H1 (cell line): Measurements from ENCODE around the gene CYB5R3. TPM values are rescaled to one million over a fixed set of nuclear protein-coding genes. Genes with fewer than 3 reads are reported as not detected.

ENCODE experiments used
- CTCF ChIA-PET: fragments of 300-600 bp; sonication (Branson Sonifier 250); formaldehyde crosslinking; loops from one replicate; lab custom pipeline; 2021; ENCODE audit not compliant: partially characterized antibody; lab: Charles Lee
- POLR2A ChIA-PET: fragments of 300-600 bp; sonication (Branson Sonifier 250); formaldehyde crosslinking; loops from one replicate; lab custom pipeline; 2021; ENCODE audit warnings: inconsistent platforms; ENCODE audit not compliant: partially characterized antibody; lab: Charles Lee
- DNase-seq, 2 experiments: peaks; one replicate each; pipeline versions ENCODE4 v3.0.0 to v3.0.0-alpha.2; 2010 to 2022; ENCODE audit warnings: low spot score in 2 of 2, low read depth in 1 of 2, mixed read lengths in 1 of 2
- FAIRE-seq: peaks from 2 replicates; lab custom pipeline; 2011; peaks lifted over from hg19 to GRCh38; lab: Jason Lieb, UNC
- H2AFZ ChIP-seq: 2 replicates; pipeline ENCODE4 v1.8.1; 2012; ENCODE audit warnings: low read length, inconsistent platforms
- H2AK5ac ChIP-seq: 2 replicates; pipeline ENCODE4 v1.6.1; 2013; ENCODE audit warnings: low read depth, low read length
- H2BK120ac ChIP-seq: replicated peaks from 2 replicates; pipeline ENCODE3; 2013; ENCODE audit warnings: low read depth, low read length, inconsistent platforms
- H2BK12ac ChIP-seq: 2 replicates; pipeline ENCODE4 v1.6.1; 2013; ENCODE audit warnings: low read depth, low read length
- H2BK15ac ChIP-seq: 2 replicates; pipeline ENCODE4 v1.6.1; 2013; ENCODE audit warnings: low read length
- H2BK20ac ChIP-seq: 2 replicates; pipeline ENCODE4 v1.6.1; 2013; ENCODE audit warnings: low read length
- H2BK5ac ChIP-seq: 2 replicates; pipeline ENCODE4 v1.6.1; 2013; ENCODE audit warnings: low read depth, low read length
- H3K14ac ChIP-seq: 2 replicates; pipeline ENCODE4 v1.6.1; 2013; ENCODE audit warnings: inconsistent platforms; ENCODE audit not compliant: insufficient read length
- H3K18ac ChIP-seq: 2 replicates; pipeline ENCODE4 v1.6.1; 2013; ENCODE audit warnings: low read length; ENCODE audit errors: extremely low read depth
- H3K23ac ChIP-seq: 2 replicates; pipeline ENCODE4 v1.6.1; 2013; ENCODE audit warnings: inconsistent platforms; ENCODE audit not compliant: insufficient read length
- H3K23me2 ChIP-seq: 2 replicates; pipeline ENCODE4 v1.6.1; 2013; ENCODE audit warnings: low read depth, low read length
- H3K27ac ChIP-seq: 2 replicates; pipeline ENCODE4 v1.6.1; 2011; ENCODE audit warnings: low read depth, low read length, inconsistent platforms
- H3K27me3 ChIP-seq, 4 experiments: replicated peaks in 1 of 4; 1 replicate in 1 of 4; 2 replicates in 3 of 4; pipeline versions ENCODE4 v1.6.1 to v1.8.1; 2011 to 2013; ENCODE audit warnings: low read length in 3 of 4, mild to moderate bottlenecking in 3 of 4, inconsistent platforms in 2 of 4, mixed read lengths in 2 of 4, moderate library complexity in 1 of 4; ENCODE audit not compliant: control insufficient read depth in 3 of 4, insufficient read depth in 3 of 4; ENCODE audit errors: extremely low read depth in 1 of 4
- H3K36me3 ChIP-seq, 4 experiments: 2 replicates each; pipeline versions ENCODE4 v1.6.1 to v1.8.1; 2011 to 2013; ENCODE audit warnings: mild to moderate bottlenecking in 4 of 4, low read length in 3 of 4, moderate library complexity in 2 of 4, control low read depth in 1 of 4, inconsistent platforms in 1 of 4; ENCODE audit not compliant: insufficient read depth in 4 of 4, control insufficient read depth in 2 of 4
- H3K4ac ChIP-seq: replicated peaks from 2 replicates; pipeline ENCODE3; 2013; ENCODE audit warnings: low read length, low read depth, mixed read lengths, inconsistent platforms; ENCODE audit not compliant: insufficient read length
- H3K4me1 ChIP-seq, 4 experiments: replicated peaks in 1 of 4; 1 replicate in 1 of 4; 2 replicates in 3 of 4; pipeline versions ENCODE4 v1.6.1 to v1.8.1; 2011 to 2013; ENCODE audit warnings: low read length in 3 of 4, inconsistent platforms in 2 of 4, mixed read lengths in 1 of 4; ENCODE audit not compliant: insufficient read depth in 4 of 4, control insufficient read depth in 3 of 4
- H3K4me2 ChIP-seq, 2 experiments: 2 replicates each; pipeline versions ENCODE4 v1.6.1 to v1.8.1; 2011 to 2013; ENCODE audit warnings: low read depth in 2 of 2, low read length in 2 of 2, control low read depth in 1 of 2, inconsistent platforms in 1 of 2, mild to moderate bottlenecking in 1 of 2; ENCODE audit not compliant: insufficient read depth in 1 of 2
- H3K4me3 ChIP-seq, 4 experiments: fragments of 200-600, 300-600 bp in 1 of 4; sonication (generic), shearing (Covaris generic), sonication (Bioruptor Twin) in 1 of 4; 2 replicates each; pipeline versions ENCODE4 v1.5.1 to v1.8.1; 2011 to 2016; ENCODE audit warnings: low read length in 4 of 4, low read depth in 3 of 4, control low read depth in 2 of 4, inconsistent platforms in 2 of 4, mild to moderate bottlenecking in 2 of 4, mixed read lengths in 1 of 4, moderate library complexity in 1 of 4; ENCODE audit not compliant: insufficient read depth in 2 of 4; ENCODE audit errors: extremely low read depth in 1 of 4
- H3K56ac ChIP-seq: replicated peaks from 2 replicates; pipeline ENCODE3; 2013; ENCODE audit warnings: low read depth, mild to moderate bottlenecking, mixed read lengths, low read length, inconsistent platforms; ENCODE audit not compliant: insufficient read length
- H3K79me1 ChIP-seq: 2 replicates; pipeline ENCODE4 v1.6.1; 2013; ENCODE audit warnings: low read depth, low read length, control low read depth
- H3K79me2 ChIP-seq, 2 experiments: 2 replicates each; pipeline versions ENCODE4 v1.6.1 to v1.8.1; 2012 to 2013; ENCODE audit warnings: low read length in 2 of 2, mild to moderate bottlenecking in 2 of 2, inconsistent platforms in 1 of 2; ENCODE audit not compliant: insufficient read depth in 2 of 2, control insufficient read depth in 1 of 2
- H3K9ac ChIP-seq, 4 experiments: replicated peaks in 1 of 4; 1 replicate in 1 of 4; 2 replicates in 3 of 4; pipeline versions ENCODE4 v1.6.1 to v1.8.1; 2011 to 2013; ENCODE audit warnings: low read depth in 3 of 4, low read length in 3 of 4, control low read depth in 2 of 4, mild to moderate bottlenecking in 2 of 4, moderate library complexity in 2 of 4, inconsistent platforms in 1 of 4; ENCODE audit errors: extremely low read depth in 1 of 4
- H3K9me3 ChIP-seq, 2 experiments: 2 replicates each; pipeline versions ENCODE4 v1.6.1 to v1.8.1; 2012 to 2013; ENCODE audit warnings: mild to moderate bottlenecking in 2 of 2, moderate library complexity in 2 of 2, control low read depth in 1 of 2, inconsistent platforms in 1 of 2, low read depth in 1 of 2, low read length in 1 of 2, mixed read lengths in 1 of 2; ENCODE audit not compliant: insufficient read depth in 2 of 2
- H4K20me1 ChIP-seq, 2 experiments: replicated peaks in 1 of 2; 2 replicates each; pipeline versions ENCODE3 to v1.8.1; 2011 to 2013; ENCODE audit warnings: inconsistent platforms in 2 of 2, low read length in 2 of 2, mild to moderate bottlenecking in 1 of 2; ENCODE audit not compliant: insufficient read depth in 2 of 2, control insufficient read depth in 1 of 2
- H4K5ac ChIP-seq: 2 replicates; pipeline ENCODE4 v1.6.1; 2013; ENCODE audit warnings: low read length, low read depth, mixed read lengths, inconsistent platforms; ENCODE audit not compliant: insufficient read length
- H4K8ac ChIP-seq: 2 replicates; pipeline ENCODE4 v1.8.0; 2013; ENCODE audit warnings: mild to moderate bottlenecking, moderate library complexity, low read length, inconsistent platforms; ENCODE audit not compliant: insufficient read depth; ENCODE audit errors: extremely low read depth
- H4K91ac ChIP-seq: replicated peaks from 2 replicates; pipeline ENCODE3; 2013; ENCODE audit warnings: low read length, mixed read lengths, inconsistent platforms; ENCODE audit not compliant: insufficient read length
- SUZ12 ChIP-seq: fragments of 200-600 bp; sonication (generic); IDR thresholded peaks from 2 replicates; pipeline ENCODE4 v1.6.1; 2012; ENCODE audit warnings: mild to moderate bottlenecking, inconsistent platforms, low read length, moderate library complexity, mixed read lengths
- WGBS, 2 experiments: shearing (Covaris generic) in 1 of 2; methylation state at CpG; one replicate each; pipeline versions ENCODE4 v1.1.6 to v1.1.7; 2013 to 2015; ENCODE audit warnings: low lambda C conversion rate in 2 of 2, mixed read lengths in 2 of 2, inconsistent platforms in 1 of 2, low coverage in 1 of 2, missing lambda C conversion rate in 1 of 2; ENCODE audit not compliant: insufficient replicate concordance in 2 of 2, insufficient coverage in 1 of 2, insufficient read length in 1 of 2; ENCODE audit errors: extremely low coverage in 1 of 2, missing lambda C conversion rate in 1 of 2; 5-methylcytosine and 5-hydroxymethylcytosine counted together
- polyA plus RNA-seq, 7 experiments: library from polyadenylated mRNA; depleted of rRNA in 3 of 7; stranded (reverse) in 5 of 7; unstranded in 2 of 7; fragments of >200 nt in 5 of 7; fragments of 200-250 nt in 2 of 7; gene quantifications; 1 replicate in 5 of 7; 2 replicates in 1 of 7; 4 replicates in 1 of 7; pipeline versions ENCODE4 v1.2.1 to v1.2.3, GENCODE V29; 2011 to 2013; ENCODE audit warnings: missing spikeins in 2 of 7, mixed read lengths in 2 of 7
- total RNA-seq: library from RNA; stranded (reverse); fragmentation: NEBNext Ultra II Directional; extraction: Animal tissue kit (Norgen Biotek cat#: 25700); gene quantifications from 2 replicates; pipeline ENCODE4 v1.2.1, GENCODE V29; 2021
- TF ChIP-seq, protein P1 (sequence below): IDR thresholded peaks from 2 replicates; pipeline ENCODE4 v1.6.1; 2012; ENCODE audit warnings: inconsistent platforms

CYB5R3 gene
- total and polyA plus RNA-seq, 2 of the 8 experiments (the other 6 are each of a cell fraction or from before 2014, with no cell fraction given), result 75.3 to 113 TPM

GRCh38 chr22:42595434-42595833 lies 53.8 kb downstream of the CYB5R3 start:
- Histone ChIP-seq H2AK5ac (no peak overlapping the region), H2BK15ac (no peak overlapping the region), H3K4ac (no peak overlapping the region), H3K18ac (no peak overlapping the region), H4K8ac (no peak overlapping the region), H4K5ac (no peak overlapping the region), H3K23ac (no peak overlapping the region), H3K27ac (no peak overlapping the region), H3K14ac (no peak overlapping the region), H3K9me3 (no peaks in the 10 kb centered on the region), H3K27me3 (no peaks in the 10 kb centered on the region), H3K4me2 (no peak overlapping the region), H2BK12ac (no peak overlapping the region), H3K79me2 (peaks cover 0 to 10% of the 10 kb centered on the region in 2 experiments; a peak in 2 of 4 replicates), H4K91ac (no peak overlapping the region), H4K20me1 (peaks cover 4 to 16% of the 10 kb centered on the region in 2 experiments), H3K56ac (no peak overlapping the region), H3K4me3 (no peak overlapping the region), H2BK5ac (no peak overlapping the region), H2BK20ac (no peak overlapping the region), H3K23me2 (no peaks in the 10 kb centered on the region), H3K9ac (no peak overlapping the region), H3K79me1 (peaks cover 7% of the 10 kb centered on the region; the same call in 1 of the 2 replicates), H3K4me1 (no peaks in the 10 kb centered on the region), H2BK120ac (no peak overlapping the region), H2AFZ (no peak overlapping the region), H3K36me3 (peaks cover 45 to 84% (median 68%) of the 10 kb centered on the region in 4 experiments)
- FAIRE-seq, result no peak
- ChIA-PET CTCF (interaction anchor here (0.9 to 3.7 kb wide), 5 partner anchors 10 to 122 kb away, joined by 3 to 19 read pairs (median 6); no protein-coding TSS in a partner anchor), POLR2A (interaction anchor here (1.0 to 28.3 kb wide), 4 partner anchors 10 to 29 kb away, joined by 3 to 399 read pairs (median 8); partner anchors contain the start of gene POLDIP3)
- no peak for DNase-seq
- 79% methylated on average over 3 of the region's 3 CpGs; no CpG with 5 or more reads in 1 of the 2 experiments for WGBS, 2 experiments
- no peak for TF ChIP-seq SUZ12
- TF ChIP-seq, protein P1, sequence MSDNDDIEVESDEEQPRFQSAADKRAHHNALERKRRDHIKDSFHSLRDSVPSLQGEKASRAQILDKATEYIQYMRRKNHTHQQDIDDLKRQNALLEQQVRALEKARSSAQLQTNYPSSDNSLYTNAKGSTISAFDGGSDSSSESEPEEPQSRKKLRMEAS, result no peak
